LNCAP (cell line): ENCODE results near the gene TIMM44.

Experiments used
- CTCF ChIP-seq: fragments of 450-650 bp; IDR thresholded peaks from 2 replicates; pipeline ENCODE4 v1.5.1; 2017; ENCODE audit warnings: mild to moderate bottlenecking

Gene TIMM44

GRCh38 chr19:7920519-7921301, 22.8 kb downstream of the TIMM44 start:
- TF ChIP-seq CTCF, result no peak

GRCh38 chr19:7919610-7920518, 23.6 kb downstream of the TIMM44 start, which contains the start of gene SNAPC2:
Gene SNAPC2, plus strand, starts transcription at chr19:7920338. Its CDS starts 29 bp downstream, at chr19:7920367.
- no peak for TF ChIP-seq CTCF

GRCh38 chr19:7918615-7919421, 24.6 kb downstream of the TIMM44 start:
- no peak for TF ChIP-seq CTCF

GRCh38 chr19:7917267-7918061, 26.0 kb downstream of the TIMM44 start:
- TF ChIP-seq CTCF, result no peak

GRCh38 chr19:7916955-7917266, 26.6 kb downstream of the TIMM44 start:
- TF ChIP-seq CTCF, result no peak

GRCh38 chr19:7916103-7916954, 27.1 kb downstream of the TIMM44 start:
- no peak for TF ChIP-seq CTCF
